IPS-15b (cell line): ENCODE results near the gene RBP5.

Source experiments
- H3K27me3 ChIP-seq: one replicate; pipeline ENCODE4 v1.6.1; 2013; ENCODE audit warnings: low read length; ENCODE audit not compliant: control insufficient read depth, insufficient read depth
- H3K36me3 ChIP-seq: one replicate; pipeline ENCODE4 v1.6.1; 2013; ENCODE audit warnings: low read length; ENCODE audit not compliant: control insufficient read depth, insufficient read depth
- H3K4me1 ChIP-seq: one replicate; pipeline ENCODE4 v1.6.1; 2013; ENCODE audit warnings: mild to moderate bottlenecking, low read length; ENCODE audit not compliant: control insufficient read depth, insufficient read depth
- H3K4me3 ChIP-seq: one replicate; pipeline ENCODE4 v1.5.1; 2013; ENCODE audit warnings: low read depth, low read length
- H3K9ac ChIP-seq: one replicate; pipeline ENCODE4 v1.6.1; 2013; ENCODE audit warnings: low read depth, mild to moderate bottlenecking, low read length
- H3K9me3 ChIP-seq: one replicate; pipeline ENCODE4 v1.6.1; 2013; ENCODE audit warnings: mild to moderate bottlenecking, low read length; ENCODE audit not compliant: control insufficient read depth, insufficient read depth

RBP5 gene

GRCh38 chr12:7117670-7118069, 11.0 kb downstream of the RBP5 start:
- H3K4me1 ChIP-seq: no peaks in the 10 kb centered on the region
- H3K36me3 ChIP-seq: no peaks in the 10 kb centered on the region
- no peaks in the 10 kb centered on the region for H3K9me3 ChIP-seq
- H3K9ac ChIP-seq: no peak overlapping the region
- no peaks in the 10 kb centered on the region for H3K27me3 ChIP-seq
- no peak overlapping the region for H3K4me3 ChIP-seq

DNA sequence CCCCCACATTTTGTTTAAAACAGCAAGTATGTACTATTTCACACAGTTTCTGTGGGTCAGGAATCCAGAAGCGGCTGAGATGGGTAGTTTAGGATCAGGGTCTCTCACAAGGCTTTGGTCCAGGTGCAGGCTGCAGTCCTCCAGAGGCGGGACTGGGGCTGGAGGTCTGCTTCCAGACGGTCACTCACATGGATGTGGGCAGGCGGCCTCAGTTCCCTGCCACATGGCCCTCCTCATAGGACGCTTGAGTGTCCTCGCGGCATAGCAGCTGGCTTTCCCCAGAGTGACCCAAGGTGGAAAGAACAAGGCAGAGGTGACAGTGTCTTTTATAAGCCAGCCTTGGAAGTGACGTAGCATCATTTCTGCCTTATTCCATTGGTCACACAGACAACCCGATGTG, 11.8 kb downstream of the RBP5 start:
- H3K4me1 ChIP-seq: no peaks in the 10 kb centered on the region
- H3K9me3 ChIP-seq: no peaks in the 10 kb centered on the region
- no peak overlapping the region for H3K9ac ChIP-seq
- no peak overlapping the region for H3K4me3 ChIP-seq
- H3K27me3 ChIP-seq: no peaks in the 10 kb centered on the region
- no peaks in the 10 kb centered on the region for H3K36me3 ChIP-seq

DNA sequence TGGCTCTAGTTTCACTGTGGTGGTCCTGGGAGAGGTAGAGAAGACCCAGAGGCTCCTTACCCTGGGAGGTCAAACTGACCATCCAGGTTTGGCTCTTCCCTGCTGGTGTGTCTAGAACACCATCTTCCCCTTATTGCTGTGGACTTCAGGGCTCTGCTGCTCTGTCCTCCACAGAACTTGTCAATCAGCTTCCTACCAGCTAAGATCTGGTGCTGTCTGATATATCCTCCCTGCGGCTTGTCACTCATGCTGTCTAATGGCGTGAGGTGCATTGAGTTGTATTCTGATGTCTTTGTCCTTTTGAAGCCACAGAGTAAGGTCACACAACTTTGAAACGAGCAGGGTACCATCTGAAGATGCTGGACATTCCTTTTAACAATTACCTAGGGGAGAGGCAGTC, 12.5 kb downstream of the RBP5 start:
- no peak overlapping the region for H3K9ac ChIP-seq
- H3K4me3 ChIP-seq: no peak overlapping the region
- H3K36me3 ChIP-seq: no peaks in the 10 kb centered on the region
- no peaks in the 10 kb centered on the region for H3K27me3 ChIP-seq
- H3K9me3 ChIP-seq: no peaks in the 10 kb centered on the region
- H3K4me1 ChIP-seq: no peaks in the 10 kb centered on the region

DNA sequence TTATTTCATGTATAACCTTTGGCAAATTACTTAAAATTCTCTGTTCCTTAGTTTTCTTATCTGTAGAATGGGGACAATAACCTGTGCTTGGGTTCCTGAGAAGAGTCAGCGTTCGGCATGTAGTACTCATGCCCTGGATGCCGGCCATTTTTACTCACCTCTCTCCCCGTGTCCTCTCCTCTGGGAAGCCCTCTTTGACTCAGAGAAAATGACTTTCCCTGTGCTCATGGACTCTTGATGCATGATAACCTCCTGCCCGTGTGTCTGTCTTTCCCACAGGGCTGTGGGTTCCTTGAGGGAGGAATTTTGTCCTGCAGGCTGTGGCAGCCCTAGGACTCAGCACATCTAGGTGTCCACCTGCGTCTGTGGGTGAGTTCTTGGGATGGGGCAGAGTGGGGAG, 13.8 kb downstream of the RBP5 start:
- Histone ChIP-seq H3K36me3 (no peaks in the 10 kb centered on the region), H3K9me3 (no peaks in the 10 kb centered on the region), H3K4me1 (no peaks in the 10 kb centered on the region), H3K9ac (no peak overlapping the region), H3K4me3 (no peak overlapping the region), H3K27me3 (no peaks in the 10 kb centered on the region)

DNA sequence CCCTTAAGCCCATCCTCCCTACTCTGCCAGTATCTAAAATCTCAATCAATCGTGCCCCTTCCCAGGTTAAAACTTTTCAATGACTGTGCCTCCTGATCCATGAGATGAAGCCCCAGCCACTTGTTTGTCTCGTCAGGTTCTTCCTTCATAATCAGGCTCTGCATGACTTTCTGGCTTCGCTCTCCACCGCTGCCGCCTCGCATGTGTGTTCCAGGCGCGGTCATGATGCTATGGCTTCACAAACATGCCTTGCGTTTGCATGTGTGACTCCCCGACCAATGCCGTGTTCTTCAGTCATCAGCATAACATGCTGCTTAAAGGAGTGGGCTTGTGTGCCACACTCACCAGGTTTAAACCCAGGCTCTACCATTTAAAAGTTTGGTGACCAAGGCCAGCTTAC, 14.7 kb downstream of the RBP5 start:
- H3K9me3 ChIP-seq: no peaks in the 10 kb centered on the region
- no peaks in the 10 kb centered on the region for H3K36me3 ChIP-seq
- H3K9ac ChIP-seq: no peak overlapping the region
- no peak overlapping the region for H3K4me3 ChIP-seq
- peaks cover 3% of the 10 kb centered on the region for H3K4me1 ChIP-seq
- H3K27me3 ChIP-seq: no peaks in the 10 kb centered on the region

DNA sequence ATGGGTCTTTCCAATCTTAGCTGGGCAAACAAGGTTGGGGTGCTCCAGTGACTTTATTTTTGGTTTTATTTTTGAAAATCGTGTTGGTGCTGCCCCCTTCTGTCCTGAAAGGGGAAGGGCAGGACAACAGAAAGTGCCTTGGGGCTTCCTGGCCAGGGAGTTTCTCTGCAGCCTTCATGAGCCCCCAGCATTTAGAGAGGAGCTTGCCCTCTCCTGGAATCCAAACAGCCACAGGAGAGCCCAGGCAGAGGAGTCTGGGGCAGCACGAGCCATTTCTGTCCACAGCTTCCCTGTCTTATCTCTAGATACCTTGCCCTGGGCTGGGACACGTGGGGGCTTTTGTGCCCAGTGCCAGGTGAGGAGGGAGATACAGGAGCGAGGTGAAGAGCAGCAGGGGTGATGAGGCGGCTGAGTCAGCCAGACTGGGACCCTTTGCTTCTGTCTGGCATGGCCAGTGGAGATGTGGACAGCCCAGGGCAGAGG, 15.3 kb downstream of the RBP5 start:
- H3K4me1 ChIP-seq: peaks cover 3% of the 10 kb centered on the region
- H3K4me3 ChIP-seq: no peak overlapping the region
- no peak overlapping the region for H3K9ac ChIP-seq
- no peaks in the 10 kb centered on the region for H3K27me3 ChIP-seq
- H3K9me3 ChIP-seq: no peaks in the 10 kb centered on the region
- H3K36me3 ChIP-seq: no peaks in the 10 kb centered on the region

GRCh38 chr12:7112041-7112440, 16.6 kb downstream of the RBP5 start:
- no peaks in the 10 kb centered on the region for H3K9me3 ChIP-seq
- H3K9ac ChIP-seq: no peak overlapping the region
- no peaks in the 10 kb centered on the region for H3K36me3 ChIP-seq
- peaks cover 3% of the 10 kb centered on the region for H3K4me1 ChIP-seq
- no peak overlapping the region for H3K4me3 ChIP-seq
- no peaks in the 10 kb centered on the region for H3K27me3 ChIP-seq

GRCh38 chr12:7110661-7111060, 18.0 kb downstream of the RBP5 start:
- H3K27me3 ChIP-seq: no peaks in the 10 kb centered on the region
- no peaks in the 10 kb centered on the region for H3K9me3 ChIP-seq
- no peaks in the 10 kb centered on the region for H3K36me3 ChIP-seq
- H3K4me1 ChIP-seq: peaks cover 3% of the 10 kb centered on the region
- H3K9ac ChIP-seq: no peak overlapping the region
- no peak overlapping the region for H3K4me3 ChIP-seq

DNA sequence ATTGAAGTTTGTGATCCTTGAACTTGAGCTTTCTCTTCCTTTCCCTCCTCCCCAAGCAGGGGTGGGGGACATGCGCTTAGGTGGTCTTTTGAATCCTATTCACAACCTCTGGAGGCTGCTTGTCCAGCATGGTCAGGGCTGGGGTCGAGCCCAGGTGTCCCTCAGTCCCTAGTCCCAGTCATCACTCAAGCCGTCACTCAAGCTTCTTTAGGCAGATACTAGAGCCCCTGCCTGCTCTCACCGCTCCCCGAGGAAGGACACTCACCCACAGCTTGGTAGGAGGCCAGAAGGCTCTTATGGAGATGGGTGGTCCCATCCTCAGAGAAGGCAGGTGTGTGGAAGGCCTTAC, 19.1 kb downstream of the RBP5 start:
- H3K9me3 ChIP-seq: no peaks in the 10 kb centered on the region

DNA sequence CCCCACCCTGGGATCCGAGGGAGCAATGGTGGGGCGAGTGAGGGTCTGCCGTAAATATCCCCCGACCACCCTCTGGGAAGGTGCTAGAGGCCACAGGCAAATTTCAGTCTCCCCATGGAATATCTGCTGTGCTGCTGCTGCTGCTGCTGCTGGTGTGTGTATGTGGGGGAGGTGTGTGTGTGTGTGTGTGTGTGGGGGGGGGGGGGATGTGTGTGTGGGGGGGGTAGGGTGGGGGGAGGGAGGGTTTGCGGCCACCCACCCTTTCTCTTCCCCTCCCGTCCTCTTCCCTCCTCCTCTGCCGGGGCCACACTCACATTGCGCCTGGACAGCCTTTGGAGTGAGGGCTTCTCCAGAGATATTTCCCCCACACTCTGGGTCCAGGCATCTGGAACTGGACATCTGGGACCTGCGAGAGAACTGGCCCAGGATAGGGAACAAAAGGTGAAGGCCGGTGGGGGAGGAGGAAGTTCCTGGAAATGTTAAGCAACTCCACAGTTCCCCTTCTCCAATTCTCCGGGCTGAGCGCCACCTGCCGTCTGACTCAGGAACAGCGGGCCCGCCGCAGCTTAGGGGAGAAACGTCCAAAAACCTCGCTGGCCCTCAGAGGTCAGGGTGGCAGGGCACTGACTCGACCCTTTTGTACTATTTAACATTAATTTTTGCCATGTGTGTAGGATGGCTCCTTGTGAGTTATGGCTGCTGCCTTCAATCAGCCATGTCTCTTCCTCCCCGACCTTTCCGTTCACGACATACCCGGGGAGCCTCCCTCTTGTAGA, 19.7 kb downstream of the RBP5 start, which contains the start of gene C1RL:
C1RL (minus strand) TSS at position 419 of the 776 bp plus-strand sequence; CDS start at position 385, 34 bp downstream.
- H3K9ac ChIP-seq: peak within 1 kb of the TSS; percentile 73
- peaks cover 3% of the 10 kb centered on the region for H3K36me3 ChIP-seq
- H3K9me3 ChIP-seq: no peaks in the 10 kb centered on the region
- peak within 1 kb of the TSS; percentile 85 for H3K4me3 ChIP-seq
- peaks cover 3% of the 10 kb centered on the region for H3K4me1 ChIP-seq
- H3K27me3 ChIP-seq: no peaks in the 10 kb centered on the region

More for the DNA sequence above, 19.1 kb downstream of the RBP5 start:
- H3K27me3 ChIP-seq: no peaks in the 10 kb centered on the region
- no peaks in the 10 kb centered on the region for H3K36me3 ChIP-seq
- peaks cover 3% of the 10 kb centered on the region for H3K4me1 ChIP-seq
- no peak overlapping the region for H3K9ac ChIP-seq
- H3K4me3 ChIP-seq: peak overlapping the region; percentile 85

DNA sequence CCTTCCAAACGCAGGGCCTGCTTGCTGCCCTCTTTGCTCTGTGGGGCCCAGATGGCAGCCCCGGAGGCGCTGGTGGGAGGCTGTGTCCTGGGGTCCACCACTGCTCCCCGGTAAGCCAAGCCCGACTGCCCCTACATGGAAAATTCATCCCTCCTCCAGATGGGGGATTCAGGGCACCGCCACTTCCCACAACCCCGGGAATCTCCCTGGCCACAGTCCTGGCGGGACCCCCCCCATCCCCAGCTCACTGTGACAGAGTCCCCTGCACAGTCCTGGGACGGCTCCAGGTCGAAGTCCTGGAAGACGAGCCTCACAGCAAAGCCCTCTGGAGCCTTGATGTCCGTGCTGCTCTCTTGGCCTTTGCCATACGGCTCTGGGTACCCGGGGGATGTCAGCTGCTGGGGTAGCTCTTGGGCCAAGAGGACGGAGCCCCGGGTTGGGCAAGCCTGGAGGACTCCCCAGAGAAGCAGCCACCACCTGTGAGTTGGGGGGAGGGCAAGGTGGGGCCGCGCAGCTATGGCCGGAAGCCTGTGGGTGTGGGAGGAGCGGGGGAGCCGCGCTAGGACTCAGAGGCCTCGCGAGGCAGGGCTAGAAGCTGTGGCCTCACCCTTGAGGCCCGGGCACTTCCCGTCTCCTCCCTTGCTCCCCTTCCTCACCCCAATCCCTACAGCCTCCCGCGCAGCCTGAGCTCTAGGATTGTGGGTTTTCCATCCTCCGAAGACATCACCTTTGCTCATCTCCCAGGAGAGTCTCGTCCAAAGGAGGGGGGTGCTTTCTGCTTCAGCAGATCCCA, 20.5 kb downstream of the RBP5 start:
- Histone ChIP-seq H3K4me3 (peak overlapping the region; percentile 85), H3K27me3 (no peaks in the 10 kb centered on the region), H3K9ac (peak overlapping the region; percentile 68), H3K4me1 (peaks cover 3% of the 10 kb centered on the region), H3K9me3 (no peaks in the 10 kb centered on the region), H3K36me3 (peaks cover 3% of the 10 kb centered on the region)

DNA sequence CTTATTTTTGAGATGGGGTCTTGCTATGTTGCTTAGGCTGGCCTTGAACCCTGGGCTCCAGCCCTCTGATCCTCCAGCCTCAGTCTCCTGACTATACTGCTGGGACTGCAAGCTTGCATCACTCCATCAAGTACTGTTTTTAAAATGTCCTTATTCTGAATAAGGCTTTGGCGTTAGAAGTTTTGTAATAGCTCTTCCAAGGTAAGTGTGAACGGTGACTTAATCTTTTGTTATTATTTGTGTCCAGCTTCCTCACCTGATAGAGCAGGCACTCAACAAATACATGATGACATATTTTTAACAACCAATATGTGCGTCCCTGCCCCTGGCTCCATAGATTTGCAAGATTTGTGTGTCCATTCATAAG, 21.1 kb downstream of the RBP5 start:
- Histone ChIP-seq H3K4me1 (peaks cover 3% of the 10 kb centered on the region), H3K36me3 (peaks cover 3% of the 10 kb centered on the region), H3K9me3 (no peaks in the 10 kb centered on the region), H3K9ac (peak overlapping the region; percentile 68), H3K27me3 (no peaks in the 10 kb centered on the region), H3K4me3 (peak overlapping the region; percentile 85)
